CD4-positive, alpha-beta T cell treated with Interleukin-4 for 1 hour (primary cell): Measurements from ENCODE around the gene CNTNAP2.
A peak's percentile ranks its signal among the peaks of the same experiment; 100 is the strongest.
"Not testable (repeated sequence)": the region's sequence is repeated elsewhere in the genome, so short reads cannot be mapped to it uniquely, and the experiment has no call there.

Experiments
- DNase-seq, 2 donors: peaks; one replicate each; pipeline ENCODE4 v3.0.0-alpha.2; 2020 to 2022

CNTNAP2 gene

DNA sequence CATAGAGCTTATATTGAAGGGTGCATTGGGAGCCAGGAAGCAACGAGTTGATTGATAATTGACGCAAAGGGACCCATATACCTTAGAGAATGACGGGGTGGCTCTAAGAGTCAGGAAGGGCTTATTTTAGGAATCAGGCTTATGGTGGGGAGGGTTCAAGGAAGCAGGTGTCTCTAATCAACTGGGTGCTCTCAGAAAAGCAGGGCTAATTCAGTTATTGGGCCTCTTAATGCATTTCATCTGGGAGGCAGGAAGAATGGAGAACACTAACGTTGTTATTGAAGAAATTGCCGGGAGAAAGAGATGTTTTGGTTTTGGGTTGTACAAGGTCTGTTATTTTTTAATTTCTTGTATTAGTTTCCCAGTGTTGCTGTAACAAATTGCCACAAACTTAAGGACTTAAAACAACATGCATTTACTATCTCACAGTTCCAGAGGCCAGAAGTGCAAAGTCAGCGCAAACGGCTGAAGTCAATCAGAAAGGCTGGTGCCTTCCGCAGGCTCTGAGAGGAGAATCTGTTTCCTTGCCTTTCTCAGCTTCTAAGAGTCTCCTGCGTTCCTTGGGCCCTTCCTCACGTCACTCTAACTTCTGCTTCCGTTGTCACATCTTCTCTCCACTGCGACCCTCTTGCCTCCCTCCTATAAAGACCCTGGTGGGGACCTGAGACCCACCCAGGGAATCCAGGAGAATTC lies 2145.5 kb downstream of the CNTNAP2 start:
- DNase-seq, result no peak

DNA sequence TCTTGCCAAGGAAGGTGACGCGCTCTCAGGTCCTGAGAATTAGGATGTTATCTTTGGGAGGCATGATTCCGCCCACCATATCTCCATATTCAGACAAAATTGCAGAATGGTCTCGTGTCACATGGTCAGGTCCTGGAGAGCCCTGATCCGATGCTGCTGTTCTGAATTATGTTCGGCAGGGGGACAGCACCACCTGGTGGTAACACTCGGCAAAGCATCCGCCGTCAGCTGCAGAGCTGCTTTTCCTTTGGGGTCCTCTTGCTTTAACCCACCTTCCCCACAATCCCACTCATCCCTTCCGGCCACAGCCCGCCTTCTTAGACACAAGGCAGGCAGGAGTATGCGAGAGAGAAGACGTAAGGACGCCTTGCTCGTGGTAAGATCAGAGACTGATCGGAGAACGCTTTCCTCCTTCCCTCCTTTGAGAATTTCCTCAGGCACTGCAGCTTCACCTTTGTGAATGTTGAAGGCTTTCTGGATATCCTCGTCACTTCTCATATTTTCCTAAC lies 2146.2 kb downstream of the CNTNAP2 start:
- peak; percentile 48 to 56 for DNase-seq

DNA sequence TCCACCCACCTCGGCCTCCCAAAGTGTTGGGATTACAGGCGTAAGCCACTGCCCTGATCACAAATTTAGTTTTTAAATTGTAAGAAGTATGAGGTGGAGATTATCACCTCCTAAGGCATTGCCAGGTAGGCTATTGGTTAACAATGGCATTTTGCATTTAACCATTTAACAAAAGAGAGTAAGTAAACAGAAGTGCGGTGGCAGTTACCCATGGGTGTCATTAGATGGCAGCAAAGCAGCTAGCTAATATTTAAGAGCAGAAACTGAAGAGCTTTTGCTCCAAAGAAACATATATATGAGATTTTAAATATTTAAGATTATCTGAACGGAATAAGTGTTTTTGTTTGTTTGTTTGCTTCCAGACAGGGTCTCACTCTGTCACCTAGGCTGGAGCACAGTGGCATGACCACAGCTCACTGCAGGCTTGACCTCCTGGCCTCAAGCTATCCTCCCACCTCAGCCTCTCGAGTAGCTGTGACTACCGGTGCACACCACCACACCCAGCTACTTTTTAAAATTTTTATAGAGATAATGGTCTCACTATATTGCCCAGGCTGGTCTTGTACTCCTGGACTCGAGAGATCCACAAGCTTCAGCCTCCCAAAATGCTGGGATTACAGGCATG lies 2148.4 kb downstream of the CNTNAP2 start:
- DNase-seq, result peak in 1 of 2 donors; percentile 10

DNA sequence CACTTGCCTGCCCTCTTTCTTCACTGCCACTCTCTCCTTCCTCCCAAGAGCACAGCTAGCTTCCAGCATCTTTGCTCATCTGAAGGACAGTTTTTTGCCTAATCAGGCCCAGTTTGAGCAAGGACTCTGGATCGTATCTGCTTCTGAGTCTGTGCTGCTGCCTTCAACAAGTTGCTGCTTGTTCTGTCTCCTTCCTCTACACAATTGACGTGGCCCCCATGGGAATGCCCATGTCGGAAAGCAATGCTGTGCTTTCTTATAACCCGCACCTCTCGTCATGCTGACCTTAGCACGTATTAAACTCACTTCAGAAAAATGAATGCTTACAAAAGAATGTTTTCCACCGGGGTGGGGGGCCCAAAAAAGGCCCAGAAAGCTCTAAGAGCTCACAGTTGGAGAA lies 2149.3 kb downstream of the CNTNAP2 start:
- DNase-seq, result no peak

DNA sequence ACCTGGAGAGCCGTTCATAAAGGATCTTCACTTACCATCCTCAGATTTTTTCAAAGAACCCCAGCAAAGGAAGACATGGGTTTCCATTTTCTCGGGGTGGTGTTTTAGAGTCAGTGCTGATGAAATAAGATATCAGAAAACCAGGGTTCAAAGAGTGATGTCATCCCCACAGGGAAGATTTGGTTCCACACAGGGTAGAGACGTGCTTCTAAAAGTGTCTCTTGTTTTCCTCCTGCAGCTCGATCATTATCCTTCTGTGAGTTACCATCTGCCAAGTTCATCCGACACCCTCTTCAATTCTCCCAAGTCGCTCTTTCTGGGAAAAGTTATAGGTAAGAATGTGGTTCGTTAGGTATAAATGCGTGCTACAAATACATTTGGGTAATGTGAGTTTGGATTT lies 2150.2 kb downstream of the CNTNAP2 start:
- DNase-seq, result no peak

DNA sequence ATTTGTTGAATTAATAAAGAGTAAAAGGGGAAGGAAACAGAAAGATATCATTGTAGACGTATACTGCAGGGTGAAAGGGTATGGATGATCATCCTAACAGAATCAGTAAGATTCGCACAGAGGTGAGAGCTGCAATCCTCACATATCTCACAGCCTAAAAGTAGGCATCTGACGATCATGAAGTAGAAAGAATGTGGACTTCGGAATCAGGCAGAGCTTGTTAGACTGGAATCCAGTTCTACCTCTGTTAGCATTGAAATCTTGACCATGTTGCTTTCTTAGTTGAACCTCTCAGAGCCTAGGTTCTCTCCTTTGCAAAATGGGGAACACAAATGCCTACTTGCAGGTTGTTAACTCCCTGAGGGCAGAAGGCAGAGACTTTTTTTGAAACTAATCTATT lies 2154.0 kb downstream of the CNTNAP2 start:
- no peak for DNase-seq

DNA sequence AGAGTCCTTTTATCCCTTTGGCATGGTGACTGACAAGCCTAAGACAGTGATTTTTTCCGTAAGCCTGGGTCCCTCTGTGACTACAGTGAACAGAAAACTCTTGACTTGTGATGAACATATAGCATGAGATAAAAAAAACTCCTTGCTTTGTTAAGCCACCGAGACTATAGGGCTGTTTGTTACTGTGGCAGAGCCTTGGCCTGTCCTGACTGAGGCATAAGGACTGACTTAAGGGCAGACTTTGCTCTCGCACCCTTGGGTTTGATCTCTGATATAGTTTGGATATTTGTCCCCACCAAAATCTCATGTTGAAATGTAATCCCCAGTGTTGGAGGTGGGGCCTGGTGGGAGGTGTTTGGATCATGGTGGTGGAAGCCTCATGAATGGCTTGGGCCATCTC lies 2157.5 kb downstream of the CNTNAP2 start:
- no peak for DNase-seq

DNA sequence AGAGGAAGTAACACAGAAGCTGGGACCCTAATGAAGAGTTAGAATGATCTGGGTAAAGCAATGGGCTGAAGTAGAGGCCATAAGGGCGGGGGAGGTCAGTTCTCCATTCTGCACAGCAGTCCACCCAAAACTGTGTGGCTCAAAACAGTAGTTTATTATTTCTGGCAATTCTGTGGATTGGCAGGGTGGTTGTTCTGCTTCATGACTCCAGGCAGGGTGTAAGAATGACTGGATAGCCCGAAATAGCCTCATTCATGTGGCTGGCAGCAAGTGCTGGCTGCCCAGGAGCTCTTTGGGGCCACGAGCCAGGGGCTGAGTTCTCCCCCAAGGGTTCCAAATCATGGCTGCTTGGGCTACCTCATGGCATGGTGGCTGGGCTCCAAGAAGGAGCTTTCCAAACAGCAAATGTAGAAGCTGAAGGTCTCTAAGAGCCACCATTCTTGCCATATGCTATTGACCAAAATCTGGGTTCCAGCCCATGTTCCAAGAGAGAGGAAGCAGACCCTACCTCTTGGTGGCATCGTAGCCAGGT lies 2158.8 kb downstream of the CNTNAP2 start:
- no peak for DNase-seq

DNA sequence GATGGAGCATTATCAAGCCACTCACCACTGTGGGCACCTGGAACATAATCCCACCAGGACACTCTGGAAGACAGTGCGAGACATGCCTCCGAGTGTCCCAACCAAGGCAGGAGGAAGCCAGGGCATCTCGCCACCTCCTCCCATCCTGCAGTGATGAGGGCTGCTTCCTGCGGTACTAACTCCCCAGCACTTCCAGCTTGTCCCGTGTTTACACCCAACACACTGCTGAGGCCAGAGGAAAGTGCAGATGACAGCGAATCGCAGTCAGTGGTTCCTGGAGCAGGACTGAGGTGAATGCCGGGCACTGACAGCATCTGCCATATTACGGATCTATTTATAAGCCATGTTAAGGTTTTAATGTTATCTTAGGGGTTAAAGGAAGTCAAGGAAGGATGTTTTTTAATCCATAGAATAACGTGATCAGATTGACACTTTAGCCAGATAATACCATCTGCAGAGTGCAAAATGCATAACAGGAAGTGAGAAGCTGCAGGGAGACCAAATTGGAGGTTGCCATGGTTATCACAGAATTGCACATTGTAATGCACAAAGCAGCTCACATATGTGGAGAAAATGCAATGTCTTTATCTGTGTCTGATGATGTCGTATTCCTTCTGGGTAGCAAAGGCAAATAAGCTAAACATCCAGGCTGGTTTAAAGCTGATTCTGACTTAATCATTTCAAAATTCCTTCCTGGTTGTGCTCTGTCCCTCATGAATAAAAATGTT lies 2159.9 kb downstream of the CNTNAP2 start:
- no peak for DNase-seq

DNA sequence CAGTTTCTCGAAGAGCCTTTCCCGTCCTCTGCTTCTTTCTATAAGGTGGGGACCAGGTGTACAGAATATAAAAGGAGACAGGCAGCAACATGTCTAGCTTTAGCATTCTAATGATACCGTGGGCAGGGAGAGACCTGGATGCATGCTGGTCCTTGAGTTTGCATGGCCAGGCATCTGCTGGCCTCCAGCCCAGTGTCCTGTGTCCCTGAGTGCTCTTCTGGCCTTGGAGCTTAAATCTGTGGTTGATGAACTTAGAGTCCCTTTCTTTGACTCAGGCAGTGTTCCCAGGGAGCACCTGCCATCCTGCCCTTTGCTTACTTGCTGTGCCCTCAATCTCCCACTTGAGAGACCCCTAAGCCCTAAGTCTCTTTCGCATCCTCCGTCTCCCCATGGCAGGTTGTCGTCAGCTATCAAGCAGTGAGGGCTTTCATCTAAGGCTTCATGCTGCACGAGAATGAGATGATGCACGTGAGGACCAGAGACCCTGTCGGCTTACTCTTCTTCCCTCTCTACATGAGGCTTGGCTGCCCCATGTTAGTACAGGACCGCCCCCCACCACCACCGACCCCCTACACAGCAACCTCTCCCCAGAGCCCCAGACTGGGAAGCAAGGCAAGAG lies 2160.6 kb downstream of the CNTNAP2 start:
- DNase-seq, result no peak

DNA sequence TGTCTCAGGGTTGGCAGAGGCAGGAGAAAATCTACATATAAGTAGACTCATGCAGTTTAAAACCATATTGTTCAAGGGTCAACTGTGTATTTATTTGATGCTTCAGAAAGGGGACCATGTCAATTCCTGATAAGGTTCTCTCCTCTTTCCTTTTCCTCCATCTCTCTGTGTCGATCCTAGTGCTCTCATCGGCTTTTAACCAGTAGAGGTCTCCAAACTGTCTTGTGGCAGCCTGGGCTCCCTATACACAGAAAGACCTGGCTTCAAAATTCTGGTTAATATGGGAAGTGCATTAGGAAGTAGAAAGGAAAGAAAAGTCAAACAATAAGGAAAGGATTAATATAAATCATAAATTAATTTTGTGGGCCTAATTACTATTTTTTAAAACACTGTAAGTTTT lies 2169.5 kb downstream of the CNTNAP2 start:
- no peak for DNase-seq

DNA sequence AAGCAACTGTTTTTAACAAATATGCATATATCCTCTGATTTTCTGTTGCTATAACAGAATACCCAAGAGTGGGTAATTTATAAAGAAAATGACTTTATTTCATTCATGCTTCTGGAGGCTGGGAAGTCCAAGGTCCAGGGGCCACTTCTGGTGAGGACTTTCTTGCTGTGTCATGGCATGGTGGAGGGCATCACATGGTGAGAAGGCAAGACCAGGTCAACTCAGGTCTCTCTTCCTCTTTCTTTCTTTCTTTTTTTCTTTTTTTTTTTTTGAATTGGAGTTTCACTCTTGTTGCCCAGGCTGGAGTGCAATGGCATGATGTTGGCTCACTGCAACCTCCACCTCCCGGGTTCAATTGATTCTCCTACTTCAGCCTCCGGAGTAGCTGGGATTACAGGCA lies 2170.9 kb downstream of the CNTNAP2 start:
- DNase-seq, result no peak

DNA sequence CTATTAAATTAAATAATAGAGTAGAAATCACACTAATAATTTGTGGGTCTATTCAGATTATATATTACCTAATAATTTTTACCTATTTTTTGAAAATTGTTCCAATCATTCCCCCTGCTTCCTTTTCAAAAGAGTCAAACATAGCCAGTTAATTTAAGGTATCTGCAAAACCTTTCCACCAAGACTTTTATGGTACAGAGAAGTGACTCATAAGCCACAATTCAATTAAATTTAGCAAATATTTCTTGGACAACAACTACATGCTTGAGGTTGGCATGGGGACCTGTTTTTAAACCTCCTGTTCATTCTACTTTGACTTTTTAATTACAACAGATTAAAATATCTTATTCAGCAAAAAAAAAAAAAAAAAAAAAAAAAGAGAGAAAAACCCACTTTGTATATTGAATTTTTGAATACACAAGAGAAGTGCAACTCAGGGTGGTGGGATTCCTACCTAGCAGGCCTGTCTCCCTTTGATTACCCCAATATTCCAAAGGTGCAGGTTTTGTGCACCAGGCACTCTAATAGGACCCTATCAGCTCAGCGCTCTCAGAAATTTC lies 2172.1 kb downstream of the CNTNAP2 start:
- no peak for DNase-seq

DNA sequence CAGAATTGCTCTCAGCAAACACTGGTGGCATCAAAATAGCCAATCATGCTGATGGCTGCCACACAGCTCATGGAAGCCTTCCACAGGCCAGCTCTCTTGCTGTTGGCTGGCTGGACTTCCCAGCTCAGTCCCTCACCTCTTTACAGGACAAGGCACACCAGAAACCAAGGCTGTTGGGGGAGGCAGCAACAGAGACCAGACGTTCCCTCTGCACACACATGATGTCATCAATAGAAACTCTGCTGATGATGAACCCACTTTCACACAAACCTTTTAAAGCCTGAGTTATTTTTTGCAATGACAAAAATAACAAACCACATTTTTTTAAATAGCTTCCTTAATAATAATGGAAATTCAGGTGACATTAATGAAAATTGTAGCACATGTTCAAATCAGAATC lies 2173.0 kb downstream of the CNTNAP2 start:
- no peak for DNase-seq

DNA sequence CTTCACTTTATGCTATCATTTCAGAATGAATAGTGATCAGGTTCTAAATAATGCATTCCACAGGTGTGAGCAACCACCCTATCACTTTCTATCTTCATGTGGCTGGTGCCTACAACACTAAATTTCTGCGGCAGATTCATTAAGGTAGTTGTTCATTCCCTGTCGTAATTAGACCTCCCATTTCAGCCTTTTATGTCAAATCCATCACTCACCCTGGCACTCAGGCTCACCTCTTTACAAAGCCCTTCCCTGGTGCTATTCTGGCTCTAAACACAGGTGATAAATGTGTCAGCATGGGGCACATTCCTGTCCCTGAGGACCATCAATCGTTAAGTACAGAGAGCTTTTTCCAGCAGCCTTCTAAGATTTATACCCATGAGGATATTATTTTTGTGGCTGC lies 2173.9 kb downstream of the CNTNAP2 start:
- no peak for DNase-seq

DNA sequence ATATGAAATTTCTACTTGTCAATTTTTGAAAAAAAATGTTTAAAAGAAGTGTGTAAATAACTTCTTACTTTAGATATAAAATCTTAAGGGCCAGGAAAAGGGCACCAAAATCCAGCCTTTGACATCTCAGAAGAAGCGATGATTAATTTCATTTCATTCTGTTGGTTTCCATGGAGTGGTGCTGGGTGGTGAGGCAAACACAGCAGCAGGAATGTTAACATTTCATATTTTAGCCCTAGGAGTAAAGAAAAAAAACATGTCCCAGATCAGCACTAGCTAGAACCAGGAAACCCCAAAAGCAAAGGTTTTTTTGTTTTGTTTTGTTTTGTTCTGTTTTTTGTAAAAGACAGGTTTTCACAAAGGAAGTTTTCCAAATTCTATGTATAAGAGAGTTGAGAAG lies 2175.2 kb downstream of the CNTNAP2 start:
- no peak for DNase-seq

DNA sequence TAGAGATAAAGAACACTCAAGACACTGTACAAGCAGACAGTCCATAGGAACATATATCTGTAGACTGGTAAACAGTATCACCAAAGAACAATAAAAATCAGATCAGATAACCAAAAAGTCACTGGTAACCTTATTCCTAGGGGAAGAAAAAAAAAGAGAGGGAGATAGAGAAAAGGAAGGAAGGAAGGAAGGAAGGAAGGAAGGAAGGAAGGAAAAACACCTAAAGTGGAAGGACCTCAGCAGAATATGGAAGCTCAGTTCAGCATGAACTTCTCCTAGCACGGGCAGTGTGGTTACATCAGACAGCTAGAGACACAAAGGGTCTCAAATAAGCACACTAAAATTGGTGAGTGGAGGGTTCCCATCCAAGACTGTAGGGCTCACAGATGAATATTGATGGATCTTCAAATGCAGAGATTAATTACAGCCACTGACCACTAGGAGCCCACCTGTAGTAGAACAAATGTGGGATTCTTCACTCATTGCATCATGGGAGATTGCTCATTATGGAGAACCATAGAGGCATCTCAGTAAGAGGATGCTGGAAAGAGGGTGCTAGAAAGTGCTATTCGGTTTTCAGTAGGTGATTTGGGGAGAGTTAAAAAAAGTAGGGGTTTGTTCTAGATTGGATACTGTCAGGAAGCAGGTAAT lies 2180.5 kb downstream of the CNTNAP2 start:
- no peak for DNase-seq

DNA sequence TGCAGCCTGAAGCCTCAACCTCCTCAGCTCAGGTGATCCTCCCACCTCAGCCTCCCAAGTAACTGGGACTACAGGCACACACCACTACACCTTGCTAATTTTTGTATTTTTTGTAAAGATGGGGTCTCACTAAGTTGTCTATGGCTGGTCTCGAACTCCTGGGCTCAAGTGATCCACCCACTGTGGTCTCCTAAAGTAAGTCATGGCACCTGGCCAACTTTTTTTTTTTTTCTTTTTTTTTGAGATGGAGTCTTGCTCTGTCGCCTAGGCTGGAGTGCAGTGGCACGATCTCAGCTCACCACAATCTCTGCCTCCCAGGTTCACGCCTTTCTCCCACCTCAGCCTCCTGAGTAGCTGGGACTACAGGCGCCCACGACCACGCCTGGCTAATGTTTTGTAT lies 2182.2 kb downstream of the CNTNAP2 start:
- not testable (repeated sequence) for DNase-seq

DNA sequence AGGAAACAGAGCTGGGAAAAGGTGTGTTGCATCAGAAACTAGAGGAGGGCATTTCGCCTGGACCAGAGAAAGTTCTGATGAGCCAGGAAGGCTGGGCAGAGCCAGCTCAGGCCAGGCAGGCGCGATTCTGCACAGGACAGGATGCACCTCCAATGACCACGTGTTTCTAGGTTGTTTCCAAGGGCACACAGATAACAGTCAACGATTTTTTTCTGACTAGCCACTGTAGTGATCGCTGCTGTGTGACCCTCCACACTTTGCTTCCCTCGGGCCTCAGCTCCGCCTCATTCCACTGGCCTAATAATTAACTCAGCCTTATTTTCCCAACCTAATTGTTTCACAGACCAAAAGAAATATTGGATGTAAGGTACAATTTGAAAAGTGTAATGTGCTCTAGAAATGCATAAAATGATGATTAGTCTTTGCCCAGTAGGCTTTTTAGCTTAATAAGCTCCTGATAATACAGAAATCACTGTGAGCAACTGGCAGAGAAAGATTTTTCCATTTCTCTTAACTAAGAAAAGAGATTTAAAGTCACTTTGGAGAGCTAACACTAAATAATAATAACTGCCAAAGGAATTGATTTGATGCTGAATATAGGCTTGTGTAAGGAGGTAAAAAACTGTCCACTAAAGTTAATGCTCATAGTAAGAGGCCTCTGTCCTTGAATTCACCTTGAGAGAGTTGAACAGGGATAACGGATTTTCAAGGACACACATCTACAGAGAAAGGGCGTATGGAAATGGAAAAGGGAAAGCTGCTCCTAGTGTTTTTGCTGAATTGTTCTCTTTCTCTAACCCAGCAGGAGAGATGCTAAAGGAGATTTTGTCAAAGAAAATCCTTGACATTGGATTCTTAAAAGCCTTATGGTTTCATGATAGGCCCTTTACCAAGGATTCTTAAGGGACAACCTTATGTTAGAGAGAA lies 2183.0 kb downstream of the CNTNAP2 start:
- no peak for DNase-seq

DNA sequence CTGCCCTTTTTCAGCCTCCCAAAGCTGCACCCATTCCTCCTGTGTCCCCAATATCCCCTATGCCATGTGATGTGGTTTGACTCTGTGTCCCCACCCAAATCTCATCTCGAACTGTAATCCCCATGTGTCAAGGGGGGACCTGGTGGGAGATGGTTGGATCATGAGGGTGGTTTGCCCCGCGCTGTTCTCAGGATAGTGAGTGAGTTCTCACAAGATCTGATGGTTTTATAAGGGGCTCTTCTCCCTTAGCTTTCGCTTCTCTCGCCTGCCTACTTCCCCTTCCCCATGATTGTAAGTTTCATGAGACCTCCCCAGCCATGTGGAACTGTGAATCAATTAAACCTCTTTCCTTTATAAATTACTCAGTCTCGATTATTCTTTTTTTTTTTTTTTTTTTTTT lies 2185.8 kb downstream of the CNTNAP2 start:
- not testable (repeated sequence) for DNase-seq
